ENCODE data around the gene CD300LD.

The CD300LD gene

GRCh38 chr17:74539281-74539820 lies 52.7 kb downstream of the CD300LD start:
- H3K4me3 ChIP-seq (ENCODE audit: low read length) = no peak overlapping the region
- no peak for DNase-seq (ENCODE audit: low read depth)
- TF ChIP-seq, protein P1, sequence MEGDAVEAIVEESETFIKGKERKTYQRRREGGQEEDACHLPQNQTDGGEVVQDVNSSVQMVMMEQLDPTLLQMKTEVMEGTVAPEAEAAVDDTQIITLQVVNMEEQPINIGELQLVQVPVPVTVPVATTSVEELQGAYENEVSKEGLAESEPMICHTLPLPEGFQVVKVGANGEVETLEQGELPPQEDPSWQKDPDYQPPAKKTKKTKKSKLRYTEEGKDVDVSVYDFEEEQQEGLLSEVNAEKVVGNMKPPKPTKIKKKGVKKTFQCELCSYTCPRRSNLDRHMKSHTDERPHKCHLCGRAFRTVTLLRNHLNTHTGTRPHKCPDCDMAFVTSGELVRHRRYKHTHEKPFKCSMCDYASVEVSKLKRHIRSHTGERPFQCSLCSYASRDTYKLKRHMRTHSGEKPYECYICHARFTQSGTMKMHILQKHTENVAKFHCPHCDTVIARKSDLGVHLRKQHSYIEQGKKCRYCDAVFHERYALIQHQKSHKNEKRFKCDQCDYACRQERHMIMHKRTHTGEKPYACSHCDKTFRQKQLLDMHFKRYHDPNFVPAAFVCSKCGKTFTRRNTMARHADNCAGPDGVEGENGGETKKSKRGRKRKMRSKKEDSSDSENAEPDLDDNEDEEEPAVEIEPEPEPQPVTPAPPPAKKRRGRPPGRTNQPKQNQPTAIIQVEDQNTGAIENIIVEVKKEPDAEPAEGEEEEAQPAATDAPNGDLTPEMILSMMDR (IDR thresholded peaks at IDR 0.05; ENCODE audit: insufficient read depth, low read depth, low read length, missing control alignments) = no peak

DNA sequence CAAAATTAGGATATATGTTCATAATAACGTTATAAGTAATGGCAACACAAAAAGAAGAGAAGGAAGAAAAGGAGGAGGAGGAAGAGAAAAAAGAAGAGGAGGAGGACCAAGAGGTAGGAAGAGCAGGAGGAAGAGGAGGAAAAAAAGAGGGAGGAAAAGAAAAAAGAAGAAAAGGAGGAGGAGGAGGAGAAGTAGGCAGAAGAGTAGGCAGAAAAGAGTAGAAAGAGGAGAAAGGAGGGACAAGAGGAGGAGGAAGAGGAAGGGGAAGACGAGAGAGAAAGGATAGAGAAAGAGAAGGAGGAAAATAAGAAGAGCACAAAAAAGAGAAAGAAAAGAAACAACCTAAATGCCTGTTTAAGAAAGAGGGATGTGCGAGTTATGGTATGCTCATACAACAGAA lies 55.2 kb downstream of the CD300LD start:
- TF ChIP-seq, protein P1 (IDR thresholded peaks at IDR 0.05; ENCODE audit: insufficient read depth, low read depth, low read length, missing control alignments) = no peak
- no peak overlapping the region for H3K4me3 ChIP-seq (ENCODE audit: low read length)
- no peak for DNase-seq (ENCODE audit: low read depth)

DNA sequence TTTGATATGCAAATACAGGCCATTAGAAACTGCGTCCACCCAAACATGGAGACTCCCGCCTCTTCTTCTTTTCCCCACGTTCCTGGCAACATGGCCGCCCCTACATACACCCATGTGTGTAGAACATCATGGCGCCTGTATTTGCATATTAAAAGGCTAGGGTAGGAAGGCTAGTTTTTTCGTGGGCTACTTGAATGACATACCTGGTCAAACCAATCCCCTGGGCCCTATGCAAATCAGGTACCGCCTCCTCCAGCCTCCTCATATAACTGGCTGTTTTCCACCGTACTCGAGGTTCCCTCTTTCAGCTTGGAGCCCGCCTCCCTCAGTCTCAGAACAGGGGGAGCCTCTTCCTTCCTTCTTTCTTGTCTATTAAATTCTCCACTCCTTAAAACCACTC lies 60.0 kb downstream of the CD300LD start:
- no peak for DNase-seq (ENCODE audit: low read depth)
- H3K4me3 ChIP-seq (ENCODE audit: low read length) = no peak overlapping the region
- TF ChIP-seq, protein P1 (IDR thresholded peaks at IDR 0.05; ENCODE audit: insufficient read depth, low read depth, low read length, missing control alignments) = no peak

GRCh38 chr17:74531231-74531761 lies 60.8 kb downstream of the CD300LD start, which contains the start of gene CD300LB:
Gene CD300LB (minus strand): TSS chr17:74531475. CDS start chr17:74531350, 125 bp downstream.
- H3K4me3 ChIP-seq (ENCODE audit: low read length) = no peak within 1 kb of the TSS
- TF ChIP-seq, protein P1 (IDR thresholded peaks at IDR 0.05; ENCODE audit: insufficient read depth, low read depth, low read length, missing control alignments) = no peak
- DNase-seq (ENCODE audit: low read depth) = no peak

DNA sequence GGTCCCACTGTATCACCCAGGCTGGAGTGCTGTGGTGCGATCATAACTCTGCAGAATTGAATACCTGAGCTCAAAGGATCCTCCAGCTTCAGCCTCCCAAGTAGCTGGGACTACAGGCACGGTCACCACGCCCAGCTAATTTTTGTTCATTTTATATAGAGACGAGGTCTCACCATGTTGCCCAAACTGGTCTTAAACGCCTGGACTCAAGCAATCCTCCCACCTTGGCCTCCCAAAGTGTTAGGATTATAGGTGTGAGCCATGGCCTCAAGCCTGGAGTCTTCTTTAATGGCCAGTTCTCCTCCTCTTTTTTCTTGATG lies 61.3 kb downstream of the CD300LD start:
- H3K4me3 ChIP-seq (ENCODE audit: low read length) = no peak overlapping the region
- TF ChIP-seq, protein P1 (IDR thresholded peaks at IDR 0.05; ENCODE audit: insufficient read depth, low read depth, low read length, missing control alignments) = no peak
- DNase-seq (ENCODE audit: low read depth) = no peak

Data from epithelial cell of esophagus (primary cell).